HG02938 (cell line): ENCODE measurements around the gene TMBIM1.

ENCODE experiments used
- ATAC-seq: cut with Tn5 transposase; IDR thresholded peaks from one replicate; pipeline ENCODE4 v1.9.1; 2021; ENCODE audit warnings: mild to moderate bottlenecking, moderate library complexity; ENCODE audit not compliant: unreplicated experiment

Gene TMBIM1

GRCh38 chr2:218293715-218294429, 1.6 kb upstream of the TMBIM1 start:
- ATAC-seq = no peak

- ATAC-seq = no peak
Measured at GRCh38 chr2:218291318-218292047, 820 bp downstream of the TMBIM1 start.

- peak; percentile 40 for ATAC-seq
Measured at GRCh38 chr2:218290316-218291261, 1.7 kb downstream of the TMBIM1 start.

GRCh38 chr2:218289639-218290315, 2.5 kb downstream of the TMBIM1 start:
- ATAC-seq = no peak

- peak; percentile 62 for ATAC-seq
Measured at GRCh38 chr2:218286570-218287459, 5.5 kb downstream of the TMBIM1 start.

- no peak for ATAC-seq
Measured at GRCh38 chr2:218285604-218286003, 6.7 kb downstream of the TMBIM1 start.

GRCh38 chr2:218284106-218284811, 8.0 kb downstream of the TMBIM1 start:
- ATAC-seq = peak; percentile 42

GRCh38 chr2:218282173-218282991, 9.9 kb downstream of the TMBIM1 start:
- no peak for ATAC-seq

GRCh38 chr2:218281449-218281848, 10.9 kb downstream of the TMBIM1 start:
- no peak for ATAC-seq

- no peak for ATAC-seq
Measured at GRCh38 chr2:218280260-218280870, 11.9 kb downstream of the TMBIM1 start.

GRCh38 chr2:218278531-218279360, 13.6 kb downstream of the TMBIM1 start:
- ATAC-seq = no peak

GRCh38 chr2:218277921-218278320, 14.4 kb downstream of the TMBIM1 start:
- ATAC-seq = no peak

- ATAC-seq = no peak
Measured at GRCh38 chr2:218276986-218277755, 15.1 kb downstream of the TMBIM1 start.

GRCh38 chr2:218275371-218276072, 16.8 kb downstream of the TMBIM1 start:
- no peak for ATAC-seq

- no peak for ATAC-seq
Measured at GRCh38 chr2:218274586-218274985, 17.7 kb downstream of the TMBIM1 start.

GRCh38 chr2:218273908-218274249, 18.4 kb downstream of the TMBIM1 start:
- ATAC-seq = no peak
